AG08396 (cell line): ENCODE measurements around the gene KIAA0753.

Experiments used
- DNase-seq: peaks from one replicate; pipeline ENCODE4 v3.0.0; 2012; ENCODE audit warnings: low spot score, mixed read lengths

KIAA0753 gene

GRCh38 chr17:6640536-6641246 lies at the start of gene KIAA0753, which contains the start of gene TXNDC17:
TSS of gene KIAA0753 (minus strand) at chr17:6640711. CDS start at chr17:6635103, 5,608 bp downstream.
TSS of gene TXNDC17 (plus strand) at chr17:6641060. CDS start at chr17:6641083, 23 bp downstream.
- peak; percentile 91 for DNase-seq

GRCh38 chr17:6688944-6689343 lies 48.4 kb upstream of the KIAA0753 start:
- no peak for DNase-seq

- no peak for DNase-seq
Observed at GRCh38 chr17:6686026-6686425, 45.5 kb upstream of the KIAA0753 start.

DNA sequence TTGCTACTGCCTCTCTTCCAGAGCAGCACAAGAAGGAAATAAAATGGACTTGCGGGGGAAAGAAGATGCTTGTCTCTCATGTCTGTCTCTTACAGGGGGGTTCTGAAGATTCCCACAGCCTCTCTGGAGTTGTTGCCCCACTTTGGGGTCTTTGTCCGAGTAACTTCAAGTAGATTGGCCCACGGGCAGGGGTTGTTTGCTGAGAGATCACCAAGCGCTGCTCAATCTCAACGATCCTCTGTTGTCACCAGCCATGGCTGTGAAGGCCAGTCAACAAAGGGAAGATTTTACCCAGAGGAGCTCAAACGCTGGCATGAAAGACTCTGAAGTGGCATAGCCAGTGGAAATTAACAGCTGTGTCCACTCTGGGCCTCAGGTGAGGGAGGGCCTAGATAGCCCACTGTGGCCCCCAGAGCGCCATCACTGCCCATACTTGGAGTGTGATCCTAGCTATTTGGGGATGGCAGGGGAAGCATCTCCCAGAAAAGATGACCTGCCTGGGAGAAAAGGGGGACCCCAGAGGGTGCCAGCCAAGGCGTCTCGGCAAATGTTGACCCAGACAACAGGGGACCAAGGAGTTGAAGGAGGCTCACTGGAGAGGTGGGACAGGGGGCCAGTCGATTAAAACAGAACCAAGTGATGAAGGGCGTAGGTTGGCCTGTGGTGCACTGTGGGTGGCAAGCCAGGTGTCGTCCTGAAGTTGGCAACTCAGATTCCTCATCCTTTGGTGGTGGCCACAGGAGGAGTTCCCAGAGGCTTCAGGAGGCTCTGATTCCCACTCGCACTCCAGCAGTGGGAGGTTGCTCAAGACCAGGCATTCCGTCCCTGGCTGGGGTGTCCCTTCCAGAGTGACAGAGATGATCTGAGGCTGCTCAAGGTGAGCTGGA lies 44.6 kb upstream of the KIAA0753 start:
- no peak for DNase-seq

DNA sequence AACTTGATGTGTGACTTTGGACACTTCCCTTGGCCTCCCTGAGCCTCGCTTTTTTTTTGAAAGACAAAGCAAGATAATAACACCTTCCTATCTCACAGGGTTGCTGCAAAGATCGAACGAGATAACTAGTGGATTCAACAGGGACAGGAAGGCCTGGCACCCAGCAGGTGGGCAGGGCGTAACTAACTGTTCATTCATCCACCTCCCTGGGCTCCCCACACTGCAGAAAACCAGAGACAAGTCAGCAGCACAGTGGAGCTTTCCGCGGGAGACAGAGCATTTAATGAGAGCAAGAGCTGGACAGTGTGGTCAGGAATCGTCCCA lies 43.9 kb upstream of the KIAA0753 start:
- DNase-seq: no peak

GRCh38 chr17:6683730-6684459 lies 43.4 kb upstream of the KIAA0753 start:
- DNase-seq: no peak

DNA sequence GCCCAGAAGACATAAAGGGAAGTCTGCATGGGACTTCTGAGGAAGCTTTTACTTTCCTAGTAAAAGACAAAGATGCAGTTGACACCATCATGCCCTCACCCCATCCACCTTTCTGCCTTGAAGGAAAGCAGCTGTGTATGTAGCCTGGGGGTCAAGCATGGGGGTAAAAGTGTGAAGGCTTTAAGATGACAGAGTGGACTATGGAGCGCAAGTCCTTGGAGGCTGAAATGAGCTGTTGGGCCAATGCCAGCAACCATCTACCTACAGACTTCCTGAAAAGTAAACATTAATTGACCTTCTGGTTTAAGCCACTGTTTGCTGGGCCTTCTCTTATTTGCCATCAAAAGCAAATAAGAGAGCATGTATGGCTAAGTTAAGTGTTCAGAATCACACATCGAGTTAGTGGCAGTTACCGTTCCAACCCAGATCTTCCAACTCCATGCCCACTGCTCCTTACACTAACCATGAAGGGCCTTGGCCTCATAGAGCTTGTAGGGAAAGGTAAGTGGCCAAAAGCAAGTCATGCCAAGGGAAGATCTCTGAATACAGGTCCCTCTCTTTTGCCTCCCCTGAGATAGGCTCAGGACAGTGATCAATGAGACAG lies 42.7 kb upstream of the KIAA0753 start:
- DNase-seq: no peak

DNA sequence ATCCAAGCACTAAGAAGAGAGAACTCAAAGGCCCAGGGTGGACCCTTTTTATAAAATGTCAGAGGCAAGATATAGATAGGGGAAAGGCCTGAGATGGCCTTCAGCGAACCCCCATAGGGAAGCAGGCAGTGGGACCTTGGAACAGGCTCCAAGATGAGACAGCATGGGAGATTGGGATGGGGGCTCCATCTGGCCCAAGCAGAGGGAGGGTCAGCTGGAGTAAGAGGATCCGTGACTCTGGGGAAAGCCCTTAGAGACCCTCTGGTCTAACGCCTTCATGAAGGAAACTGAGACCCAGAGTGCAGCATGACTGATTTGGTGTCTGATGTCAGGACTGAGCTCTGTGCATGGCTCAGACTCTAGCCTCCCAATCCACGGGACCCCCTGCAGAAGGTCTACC lies 41.8 kb upstream of the KIAA0753 start:
- no peak for DNase-seq

DNA sequence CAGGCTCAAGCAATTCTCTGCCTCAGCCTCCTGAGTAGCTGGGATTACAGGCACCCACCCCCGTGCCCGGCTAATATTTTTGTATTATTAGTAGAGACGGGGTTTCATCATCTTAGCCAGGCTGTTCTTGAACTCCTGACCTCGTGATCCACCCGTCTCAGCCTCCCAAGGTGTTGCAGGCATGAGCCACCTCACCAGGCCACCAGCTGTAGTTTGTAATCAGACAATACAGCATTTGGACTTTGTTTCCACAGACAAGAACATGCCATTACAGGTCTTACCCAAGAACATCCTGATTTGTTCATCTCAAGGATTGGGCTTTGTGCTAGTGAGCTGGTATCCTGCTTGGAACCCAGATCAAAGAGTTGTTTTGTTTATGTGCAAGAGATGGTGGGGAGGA lies 41.2 kb upstream of the KIAA0753 start:
- DNase-seq: no peak

DNA sequence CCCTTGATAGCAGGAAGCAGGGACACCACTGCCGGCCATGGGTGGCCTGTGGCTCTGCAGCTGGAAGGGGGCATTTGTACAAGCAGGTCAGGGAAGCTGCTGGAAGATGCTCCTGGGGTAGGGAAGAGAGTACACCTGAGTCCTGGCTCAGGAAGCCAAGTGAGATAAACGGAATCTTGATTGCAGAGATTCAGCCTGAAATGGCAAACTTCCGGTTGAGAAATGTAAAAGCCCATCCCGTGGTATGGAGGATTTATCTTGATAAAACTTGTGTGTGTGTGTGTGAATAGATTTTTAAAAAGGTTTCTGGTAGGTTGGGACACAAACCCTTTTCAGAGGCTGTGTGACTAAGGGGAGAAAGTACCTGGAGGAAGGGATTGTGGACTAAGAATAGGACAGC lies 40.7 kb upstream of the KIAA0753 start:
- DNase-seq: no peak

DNA sequence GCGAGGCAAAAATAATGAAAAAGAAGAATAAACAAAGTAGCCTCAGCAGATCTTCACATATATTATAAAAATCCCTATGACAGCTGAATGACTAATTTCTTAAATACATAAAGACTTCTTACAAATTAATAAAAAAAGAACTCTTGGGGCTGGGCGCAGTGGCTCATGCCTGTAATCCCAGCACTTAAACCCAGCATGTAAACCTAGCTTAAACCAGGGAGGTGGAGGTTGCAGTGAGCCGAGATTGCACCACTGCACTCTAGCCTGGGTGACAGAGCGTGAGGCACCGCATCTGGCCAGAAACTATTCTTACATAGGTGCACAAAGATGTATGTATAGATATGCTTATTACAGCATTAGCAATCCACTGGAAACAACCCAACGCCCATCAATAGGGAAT lies 38.7 kb upstream of the KIAA0753 start:
- DNase-seq: no peak

DNA sequence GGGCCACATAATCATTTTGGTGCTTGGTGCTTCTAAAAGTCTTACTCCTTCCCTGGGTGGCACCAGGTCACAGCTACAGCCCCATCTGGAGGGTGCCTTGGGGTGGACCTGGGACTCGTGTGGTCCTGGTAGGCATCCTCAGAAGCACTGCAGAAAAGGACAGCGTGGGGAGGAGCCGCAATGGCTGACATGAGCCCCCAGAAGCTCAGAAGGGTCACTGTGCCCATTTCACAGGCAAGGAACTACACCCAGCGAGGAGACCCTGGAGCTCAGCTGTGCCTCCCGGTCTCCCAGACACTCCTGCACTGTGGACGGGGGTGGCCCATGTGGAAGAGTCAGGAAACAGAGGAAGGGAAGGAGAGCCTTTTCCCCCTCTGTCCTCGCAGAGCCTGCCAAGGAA lies 37.4 kb upstream of the KIAA0753 start:
- no peak for DNase-seq

DNA sequence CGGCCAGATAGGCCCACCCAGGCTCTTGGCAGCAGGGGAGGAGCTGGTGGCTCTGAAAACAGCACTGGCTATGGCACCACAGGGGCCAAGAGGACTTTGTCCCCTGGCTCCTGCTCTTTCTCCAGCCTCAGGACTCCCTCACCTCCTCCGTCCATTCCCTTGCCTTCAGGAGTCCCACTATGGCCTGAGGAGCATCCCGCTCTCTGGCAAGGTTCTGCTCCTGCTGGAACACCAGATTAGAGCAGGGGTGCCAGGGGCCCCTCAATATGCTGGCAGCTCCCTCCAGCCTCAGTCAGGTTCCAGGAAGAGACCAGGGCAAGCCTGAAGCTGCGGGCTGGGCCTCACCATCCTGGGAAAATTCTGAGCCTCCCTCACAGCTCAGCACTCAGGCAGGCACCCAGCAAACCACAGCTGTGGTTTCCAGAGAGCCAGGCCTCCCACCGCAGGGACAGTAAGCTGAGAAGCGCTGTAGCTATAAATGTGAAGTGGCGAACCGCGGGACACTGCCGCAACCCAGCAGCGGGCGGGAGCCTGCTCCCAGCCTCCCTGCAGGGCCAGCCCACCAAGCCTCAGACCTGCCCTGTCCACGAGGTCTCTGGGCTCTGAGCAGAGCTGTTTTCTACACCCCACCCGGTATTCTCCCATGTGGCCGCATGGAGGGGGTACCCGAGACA lies 36.8 kb upstream of the KIAA0753 start:
- peak; percentile 44 for DNase-seq

- no peak for DNase-seq
Observed at GRCh38 chr17:6676802-6677157, 36.3 kb upstream of the KIAA0753 start.

DNA sequence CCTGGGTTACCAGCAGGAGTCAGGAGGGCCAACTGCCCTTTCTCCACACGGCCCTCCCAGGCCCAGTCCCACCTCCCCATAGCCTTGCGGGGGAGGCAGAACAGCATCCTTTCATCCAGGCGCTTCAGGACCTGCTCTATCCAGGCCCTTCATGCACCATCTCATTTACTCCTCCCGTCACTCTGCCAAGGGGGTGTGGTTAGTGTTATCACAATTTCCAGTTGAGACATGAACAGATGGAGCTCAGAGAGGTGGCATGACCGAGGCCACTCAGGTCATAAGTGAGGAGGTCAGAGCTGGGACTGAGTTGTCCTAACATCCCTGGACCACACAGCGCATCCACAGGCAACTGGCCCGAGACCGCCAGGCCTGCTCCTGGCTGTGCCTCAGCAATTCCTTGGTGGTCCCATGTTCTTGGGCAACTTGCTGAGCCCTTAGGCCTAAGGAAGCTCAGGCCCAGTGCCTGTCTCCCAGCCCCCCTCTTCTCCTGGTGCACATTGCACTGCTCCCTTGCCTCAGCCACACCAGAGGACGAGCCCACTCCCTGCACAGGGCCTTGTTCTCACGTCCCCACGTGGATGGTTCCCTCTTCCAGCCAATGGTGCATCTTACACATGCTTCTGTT lies 34.8 kb upstream of the KIAA0753 start:
- no peak for DNase-seq

- DNase-seq: no peak
Observed at GRCh38 chr17:6674586-6674985, 34.1 kb upstream of the KIAA0753 start.

DNA sequence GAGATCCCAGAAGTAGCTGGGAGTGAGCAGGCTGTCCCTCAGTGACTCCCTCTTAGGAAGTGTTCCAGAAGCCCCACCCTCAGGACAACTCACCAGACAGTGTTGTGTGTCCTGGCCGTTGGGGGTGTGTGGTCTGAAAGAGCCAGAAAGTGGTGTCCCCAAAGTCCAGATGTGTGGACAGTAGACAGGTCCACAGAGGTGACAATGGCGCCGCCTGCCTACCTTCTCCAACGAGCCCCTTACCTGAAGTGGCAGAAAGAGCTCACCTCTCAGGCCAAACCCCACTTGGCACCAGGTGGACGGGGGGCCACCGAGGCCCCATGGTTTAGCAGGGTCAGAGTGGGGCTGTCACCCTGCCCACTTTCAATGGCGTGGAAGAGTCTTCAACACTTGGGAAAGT lies 30.9 kb upstream of the KIAA0753 start:
- no peak for DNase-seq

DNA sequence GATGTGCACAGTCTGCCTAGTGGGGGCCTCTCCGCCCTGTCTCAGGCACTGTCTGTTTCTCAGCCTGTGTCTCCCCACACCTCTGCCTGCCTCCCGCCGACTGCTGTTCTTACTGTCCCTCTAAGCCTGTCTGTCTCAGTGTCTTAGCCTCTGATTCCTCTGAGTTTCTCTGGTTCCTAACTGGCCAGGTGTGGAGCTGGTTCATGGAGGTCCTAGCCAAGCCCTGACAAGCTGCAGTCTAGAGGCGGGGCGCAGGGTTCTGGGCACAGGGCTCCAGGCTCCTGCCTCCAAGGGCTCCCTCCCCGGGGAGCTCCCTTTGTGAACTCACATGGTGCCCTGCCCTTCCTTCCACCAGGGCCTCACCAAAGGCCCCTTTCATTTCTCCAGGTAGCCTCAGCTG lies 30.5 kb upstream of the KIAA0753 start:
- no peak for DNase-seq

GRCh38 chr17:6670571-6670970 lies 30.1 kb upstream of the KIAA0753 start:
- no peak for DNase-seq

DNA sequence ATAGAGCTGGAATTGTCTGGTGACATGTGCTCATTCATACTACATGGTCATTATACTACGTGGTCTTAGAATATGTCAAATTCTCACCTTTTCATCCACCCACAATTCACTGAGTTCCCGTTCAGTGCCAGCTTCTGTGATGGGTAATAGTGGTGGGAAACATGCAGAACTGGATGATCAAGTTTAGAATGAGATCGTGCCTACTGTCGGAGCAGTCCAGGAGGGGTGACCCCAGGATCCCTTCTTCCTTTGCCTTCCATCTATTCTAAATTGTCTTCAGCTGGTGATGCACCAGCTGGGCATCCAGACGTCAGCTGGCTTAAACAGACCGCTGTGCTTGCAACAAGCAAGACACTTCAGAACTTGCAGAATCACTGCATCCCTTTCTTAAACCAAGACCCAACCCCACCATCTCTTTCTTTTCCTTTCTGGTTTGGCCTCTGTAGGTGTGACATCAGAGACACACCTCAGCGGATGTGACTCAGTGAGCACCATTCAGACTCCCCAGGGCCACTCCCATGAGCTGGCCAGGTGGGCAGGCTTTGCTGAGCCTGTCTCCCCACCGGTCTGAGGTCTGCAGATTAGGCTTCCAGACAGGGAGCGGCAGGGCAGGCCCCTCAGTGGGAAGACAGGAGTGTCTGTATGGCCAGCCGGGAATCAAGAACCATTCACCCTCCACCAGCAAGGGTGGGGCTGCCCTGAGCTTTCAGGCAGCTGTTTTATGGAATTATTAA lies 29.1 kb upstream of the KIAA0753 start:
- no peak for DNase-seq
